Ectodermal cell (in vitro differentiated cells): ENCODE results near the gene TLE2.
"Not testable (repeated sequence)": the region's sequence is repeated elsewhere in the genome, so short reads cannot be mapped to it uniquely, and the experiment has no call there.

ENCODE experiments used
- H3K27ac ChIP-seq: 2 replicates; pipeline ENCODE4 v1.7.0; 2013; ENCODE audit warnings: mild to moderate bottlenecking, low read depth, low read length; ENCODE audit not compliant: insufficient read depth, poor library complexity, severe bottlenecking
- H3K27me3 ChIP-seq: 2 replicates; pipeline ENCODE4 v1.7.0; 2013; ENCODE audit warnings: mild to moderate bottlenecking, low read length; ENCODE audit not compliant: insufficient read depth, control insufficient read depth, poor library complexity, severe bottlenecking
- H3K36me3 ChIP-seq: one replicate; pipeline ENCODE4 v1.7.0; 2013; ENCODE audit warnings: low read length; ENCODE audit not compliant: control insufficient read depth, insufficient read depth
- H3K4me1 ChIP-seq: one replicate; pipeline ENCODE4 v1.7.0; 2013; ENCODE audit warnings: low read length; ENCODE audit not compliant: control insufficient read depth, insufficient read depth
- H3K4me3 ChIP-seq: 2 replicates; pipeline ENCODE4 v1.7.0; 2013; ENCODE audit warnings: low read depth, low read length, control low read depth; ENCODE audit not compliant: insufficient read depth
- H3K9me3 ChIP-seq: 2 replicates; pipeline ENCODE4 v1.7.0; 2013; ENCODE audit warnings: mild to moderate bottlenecking, low read length, moderate library complexity; ENCODE audit not compliant: control insufficient read depth
- WGBS, 2 experiments: methylation state at CpG; one replicate each; pipeline ENCODE4 v1.1.7; 2013; ENCODE audit warnings: missing lambda C conversion rate in 2 of 2; 5-methylcytosine and 5-hydroxymethylcytosine counted together

Gene TLE2

GRCh38 chr19:2976609-2977000 lies 52.5 kb downstream of the TLE2 start:
- H3K4me1 ChIP-seq: peaks cover 14% of the 10 kb centered on the region
- H3K27ac ChIP-seq: no peak overlapping the region
- WGBS, 2 experiments: 9 to 10% methylated on average over 15 of the region's 15 CpGs
- H3K27me3 ChIP-seq: peaks cover 82% of the 10 kb centered on the region
- peak overlapping the region; percentile 15 for H3K4me3 ChIP-seq
- no peaks in the 10 kb centered on the region for H3K9me3 ChIP-seq
- H3K36me3 ChIP-seq: no peaks in the 10 kb centered on the region

DNA sequence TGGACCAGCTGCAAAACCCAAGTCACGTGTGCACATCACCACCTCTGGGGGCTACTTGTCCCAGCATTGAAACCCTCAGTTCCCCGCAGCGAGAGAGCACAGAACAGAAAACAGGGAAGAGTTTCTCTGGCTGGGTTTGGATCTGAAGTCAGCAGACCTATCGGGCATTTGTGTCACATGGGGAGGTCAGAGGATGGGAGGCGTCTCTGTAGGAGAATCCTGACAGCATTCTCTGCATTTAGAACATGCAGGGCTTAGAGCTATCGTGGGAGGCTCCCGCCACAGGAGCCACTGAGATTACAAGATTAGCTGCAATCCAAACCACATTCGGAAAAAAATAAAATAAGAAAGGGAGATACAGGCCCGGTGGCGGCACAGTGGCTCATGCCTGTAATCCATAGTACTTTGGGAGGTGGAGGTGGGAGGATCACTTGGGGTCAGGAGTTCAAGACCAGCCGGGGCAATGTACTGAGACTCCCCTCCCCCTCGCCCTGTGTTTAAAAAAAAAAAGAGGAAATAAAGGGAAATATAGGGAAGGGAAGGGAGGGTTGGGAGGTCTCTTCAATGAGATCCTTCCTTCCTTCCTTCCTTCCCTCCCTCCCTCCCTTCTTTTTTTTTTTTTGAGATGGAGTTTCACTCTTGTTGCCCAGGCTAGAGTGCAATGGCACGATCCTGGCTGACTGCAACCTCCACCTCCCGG lies 54.6 kb downstream of the TLE2 start:
- H3K9me3 ChIP-seq: no peaks in the 10 kb centered on the region
- peaks cover 65% of the 10 kb centered on the region for H3K27me3 ChIP-seq
- H3K27ac ChIP-seq: no peak overlapping the region
- WGBS, 2 experiments: 57 to 58% methylated on average over 13 to 14 of the region's 14 CpGs
- no peak overlapping the region for H3K4me3 ChIP-seq
- no peaks in the 10 kb centered on the region for H3K36me3 ChIP-seq
- H3K4me1 ChIP-seq: peaks cover 14% of the 10 kb centered on the region

GRCh38 chr19:2973229-2973628 lies 55.9 kb downstream of the TLE2 start:
- WGBS, 2 experiments: 89 to 90% methylated on average over 7 to 8 of the region's 8 CpGs
- no peaks in the 10 kb centered on the region for H3K9me3 ChIP-seq
- H3K27me3 ChIP-seq: peaks cover 53% of the 10 kb centered on the region
- no peak overlapping the region for H3K4me3 ChIP-seq
- no peaks in the 10 kb centered on the region for H3K36me3 ChIP-seq
- no peak overlapping the region for H3K27ac ChIP-seq
- H3K4me1 ChIP-seq: peaks cover 14% of the 10 kb centered on the region

- 85 to 86% methylated on average over 9 of the region's 9 CpGs for WGBS, 2 experiments
- H3K27me3 ChIP-seq: peaks cover 26% of the 10 kb centered on the region
- H3K36me3 ChIP-seq: no peaks in the 10 kb centered on the region
- H3K27ac ChIP-seq: no peak overlapping the region
- no peaks in the 10 kb centered on the region for H3K9me3 ChIP-seq
- no peak overlapping the region for H3K4me3 ChIP-seq
- no peaks in the 10 kb centered on the region for H3K4me1 ChIP-seq
Observed at GRCh38 chr19:2970201-2970835, 58.8 kb downstream of the TLE2 start.

DNA sequence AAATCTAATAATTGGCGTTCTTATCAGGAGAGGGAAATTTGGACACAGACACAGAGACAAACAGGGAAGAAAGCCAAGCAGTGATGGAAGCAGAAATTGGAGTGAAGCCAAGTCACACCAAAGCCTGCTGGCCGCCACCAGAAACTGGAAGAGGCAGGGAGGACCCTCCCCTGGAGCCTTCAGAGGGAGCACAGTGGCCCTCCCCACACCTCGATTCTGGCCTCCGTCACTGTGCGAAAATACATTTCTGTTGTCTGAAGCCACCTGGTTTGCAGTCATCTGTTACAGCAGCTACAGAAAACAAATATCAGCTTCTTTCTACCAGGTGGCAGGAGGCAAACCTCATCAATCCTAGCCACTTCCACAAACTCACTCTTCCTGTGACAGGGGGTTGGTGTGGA lies 60.0 kb downstream of the TLE2 start:
- H3K27ac ChIP-seq: no peak overlapping the region
- H3K27me3 ChIP-seq: peaks cover 13% of the 10 kb centered on the region
- H3K4me1 ChIP-seq: no peaks in the 10 kb centered on the region
- 90% methylated on average over 5 of the region's 5 CpGs for WGBS, 2 experiments
- H3K4me3 ChIP-seq: no peak overlapping the region
- H3K36me3 ChIP-seq: no peaks in the 10 kb centered on the region
- no peaks in the 10 kb centered on the region for H3K9me3 ChIP-seq

DNA sequence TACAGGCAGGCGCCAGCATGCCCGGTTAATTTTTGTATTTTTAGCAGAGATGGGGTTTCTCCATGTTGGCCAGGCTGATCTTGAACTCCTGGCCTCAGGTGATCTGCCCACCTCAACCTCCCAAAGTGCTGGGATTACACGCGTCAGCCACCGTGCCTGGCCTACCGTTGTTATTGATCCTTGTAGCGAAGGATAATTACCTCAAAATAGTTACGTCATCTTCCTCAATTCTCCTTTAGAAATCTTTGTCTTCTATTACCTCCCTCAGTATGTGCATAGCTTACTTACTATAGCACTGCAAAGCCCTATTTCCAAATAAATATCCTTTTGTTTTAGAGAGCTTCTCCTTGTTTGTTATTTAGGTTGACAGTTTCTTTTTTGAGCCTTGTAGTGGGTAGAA lies 61.1 kb downstream of the TLE2 start:
- WGBS, 2 experiments: 87% methylated on average over 8 of the region's 8 CpGs
- Histone ChIP-seq H3K27ac (no peak overlapping the region), H3K4me3 (no peak overlapping the region), H3K36me3 (no peaks in the 10 kb centered on the region), H3K27me3 (peaks cover 5% of the 10 kb centered on the region), H3K9me3 (no peaks in the 10 kb centered on the region), H3K4me1 (no peaks in the 10 kb centered on the region)

DNA sequence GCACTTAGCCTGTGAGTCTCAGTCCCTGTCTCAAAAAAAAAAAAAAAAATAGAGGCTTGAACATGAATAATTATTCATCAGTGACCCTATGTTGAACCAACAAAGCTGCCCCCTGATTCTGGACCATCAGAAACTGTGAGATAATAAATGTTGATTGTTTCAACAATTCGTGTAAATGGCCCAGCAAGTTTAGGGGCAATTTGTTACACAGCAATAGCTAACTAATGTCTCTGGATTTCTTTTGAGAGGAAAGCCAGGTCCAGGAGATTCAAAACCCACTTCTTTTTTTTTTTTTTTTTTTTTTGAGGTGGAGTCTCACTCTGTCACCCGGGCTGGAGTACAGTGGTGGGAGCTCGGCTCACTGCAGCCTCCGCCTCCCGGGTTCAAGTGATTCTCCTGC lies 64.2 kb downstream of the TLE2 start:
- Histone ChIP-seq H3K36me3 (no peaks in the 10 kb centered on the region), H3K4me3 (no peak overlapping the region), H3K27ac (no peak overlapping the region), H3K27me3 (no peaks in the 10 kb centered on the region), H3K4me1 (no peaks in the 10 kb centered on the region), H3K9me3 (no peaks in the 10 kb centered on the region)
- WGBS, 2 experiments: 87 to 91% methylated on average over 5 of the region's 5 CpGs

DNA sequence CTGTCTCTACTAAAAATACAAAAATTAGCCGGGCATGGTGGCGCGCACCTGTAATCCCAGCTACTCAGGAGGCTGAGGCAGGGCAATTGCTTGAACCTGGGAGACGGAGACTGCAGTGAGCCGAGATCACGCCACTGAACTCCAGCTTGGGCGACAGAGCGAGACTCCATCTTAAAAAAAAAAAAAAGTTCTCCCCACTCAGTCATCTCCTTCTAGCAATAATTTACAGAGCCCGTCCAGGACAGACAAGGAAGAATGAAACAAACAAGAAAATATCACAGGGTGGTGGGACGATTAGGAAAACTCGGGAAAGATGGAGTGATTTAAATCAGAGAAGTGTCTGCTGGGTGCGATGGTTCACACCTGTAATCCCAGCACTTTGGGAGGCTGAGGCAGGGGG lies 65.4 kb downstream of the TLE2 start:
- not testable (repeated sequence) for H3K4me3 ChIP-seq, H3K9me3 ChIP-seq, H3K27ac ChIP-seq, H3K4me1 ChIP-seq, H3K27me3 ChIP-seq, H3K36me3 ChIP-seq
- WGBS, 2 experiments: 90 to 92% methylated on average over 12 of the region's 12 CpGs

- 88 to 91% methylated on average over 4 to 5 of the region's 5 CpGs for WGBS, 2 experiments
- Histone ChIP-seq H3K9me3 (no peaks in the 10 kb centered on the region), H3K27me3 (no peaks in the 10 kb centered on the region), H3K27ac (no peak overlapping the region), H3K4me3 (no peak overlapping the region), H3K4me1 (no peaks in the 10 kb centered on the region), H3K36me3 (no peaks in the 10 kb centered on the region)
Observed at GRCh38 chr19:2963122-2963521, 66.0 kb downstream of the TLE2 start.

DNA sequence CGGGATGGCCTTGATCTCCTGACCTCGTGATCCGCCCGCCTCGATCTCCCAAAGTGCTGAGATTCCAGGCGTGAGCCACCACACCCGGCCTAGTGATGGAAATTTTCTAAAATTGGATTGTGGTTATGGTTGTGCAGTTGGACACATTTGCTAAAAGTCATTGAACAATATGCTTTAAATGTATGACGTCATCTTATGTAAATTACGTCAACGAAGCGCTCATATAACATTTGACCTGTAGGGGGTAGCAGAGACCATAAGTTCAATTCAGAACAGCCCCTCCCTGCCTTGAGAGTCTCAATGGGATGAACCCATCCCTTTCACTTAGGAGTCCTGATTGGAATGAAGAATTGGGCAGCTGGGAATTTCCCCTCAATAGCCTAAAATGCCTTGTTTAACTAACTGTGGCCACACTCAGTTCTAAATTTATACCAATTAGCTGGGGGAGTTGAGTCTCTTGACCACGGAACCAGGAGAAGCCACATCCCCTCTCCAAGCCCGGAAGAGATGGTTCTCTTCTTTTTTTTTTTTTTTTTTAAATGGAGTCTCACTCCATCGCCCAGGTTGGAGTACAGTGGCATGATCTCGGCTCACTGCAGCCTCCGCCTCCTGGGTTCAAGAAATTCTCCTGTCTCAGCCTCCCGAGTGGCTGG lies 66.9 kb downstream of the TLE2 start:
- Histone ChIP-seq H3K36me3 (no peaks in the 10 kb centered on the region), H3K27me3 (no peaks in the 10 kb centered on the region), H3K4me1 (no peaks in the 10 kb centered on the region), H3K4me3 (no peak overlapping the region), H3K27ac (no peak overlapping the region), H3K9me3 (no peaks in the 10 kb centered on the region)
- WGBS, 2 experiments: 49 to 55% methylated on average over 17 of the region's 17 CpGs
